ENCODE results near the gene FAM118B.

DNA sequence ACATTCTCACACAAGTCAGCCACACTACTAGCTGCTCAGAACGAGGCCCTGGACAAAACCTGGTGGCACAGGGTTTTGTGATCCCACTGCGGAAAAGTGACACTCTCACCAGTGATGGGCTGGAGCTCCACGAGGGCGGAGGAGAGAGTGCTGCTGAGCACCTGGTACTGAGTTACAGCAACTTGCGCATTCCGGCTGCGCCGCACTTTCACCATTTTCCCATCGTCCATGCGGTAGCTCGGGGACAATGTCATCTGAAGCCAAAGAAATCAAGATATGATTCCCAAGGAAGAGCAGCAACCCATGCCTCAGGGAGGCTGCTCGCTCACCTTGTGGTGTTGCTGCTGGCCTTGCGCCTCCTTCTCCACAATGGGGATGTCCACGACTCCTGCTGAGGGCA, 6.2 kb upstream of the FAM118B start:
- TF ChIP-seq, protein P1, sequence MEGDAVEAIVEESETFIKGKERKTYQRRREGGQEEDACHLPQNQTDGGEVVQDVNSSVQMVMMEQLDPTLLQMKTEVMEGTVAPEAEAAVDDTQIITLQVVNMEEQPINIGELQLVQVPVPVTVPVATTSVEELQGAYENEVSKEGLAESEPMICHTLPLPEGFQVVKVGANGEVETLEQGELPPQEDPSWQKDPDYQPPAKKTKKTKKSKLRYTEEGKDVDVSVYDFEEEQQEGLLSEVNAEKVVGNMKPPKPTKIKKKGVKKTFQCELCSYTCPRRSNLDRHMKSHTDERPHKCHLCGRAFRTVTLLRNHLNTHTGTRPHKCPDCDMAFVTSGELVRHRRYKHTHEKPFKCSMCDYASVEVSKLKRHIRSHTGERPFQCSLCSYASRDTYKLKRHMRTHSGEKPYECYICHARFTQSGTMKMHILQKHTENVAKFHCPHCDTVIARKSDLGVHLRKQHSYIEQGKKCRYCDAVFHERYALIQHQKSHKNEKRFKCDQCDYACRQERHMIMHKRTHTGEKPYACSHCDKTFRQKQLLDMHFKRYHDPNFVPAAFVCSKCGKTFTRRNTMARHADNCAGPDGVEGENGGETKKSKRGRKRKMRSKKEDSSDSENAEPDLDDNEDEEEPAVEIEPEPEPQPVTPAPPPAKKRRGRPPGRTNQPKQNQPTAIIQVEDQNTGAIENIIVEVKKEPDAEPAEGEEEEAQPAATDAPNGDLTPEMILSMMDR (IDR thresholded peaks at IDR 0.05; ENCODE audit: poor library complexity) = no peak
- no peak for TF ChIP-seq EZH2 (IDR thresholded peaks at IDR 0.05; ENCODE audit: borderline replicate concordance)
